ENCODE data around the gene PIK3R6. TPM values are rescaled to one million over a fixed set of nuclear protein-coding genes. Genes with fewer than 3 reads are reported as not detected.

PIK3R6 gene
- total RNA-seq, 3 donors from 2014 or later (not counting 1 experiment from before 2014, with no cell fraction given): 0.84 to 6.3 (median 1.4) TPM

GRCh38 chr17:8913879-8914278, 46.4 kb upstream of the PIK3R6 start:
- Histone ChIP-seq H3K27me3 (ENCODE audit: control insufficient read depth, insufficient read depth, low read length) (no peaks in the 10 kb centered on the region), H3K4me3 (ENCODE audit: low read length) (no peak overlapping the region), H3K36me3 (ENCODE audit: control insufficient read depth, insufficient read depth, low read length) (peaks cover 42% of the 10 kb centered on the region), H3K9me3 (ENCODE audit: control insufficient read depth, insufficient read depth, low read length) (no peaks in the 10 kb centered on the region), H3K27ac (ENCODE audit: low read length) (no peak overlapping the region), H3K4me1 (ENCODE audit: control insufficient read depth, insufficient read depth, low read length) (peaks cover 45% of the 10 kb centered on the region)
- DNase-seq (no peak), ATAC-seq (no peak)
- Mint-ChIP-seq H3K27ac (peak overlapping the region; percentile 62 to 81), H3K9me3 (no peaks in the 10 kb centered on the region), H3K4me1 (peaks cover 62 to 75% of the 10 kb centered on the region in 2 donors), H3K36me3 (peaks cover 8% of the 10 kb centered on the region), H3K4me3 (no peak overlapping the region), H3K27me3 (ENCODE audit: low read depth in 2 of 2) (no peaks in the 10 kb centered on the region)
- TF ChIP-seq, protein P1, sequence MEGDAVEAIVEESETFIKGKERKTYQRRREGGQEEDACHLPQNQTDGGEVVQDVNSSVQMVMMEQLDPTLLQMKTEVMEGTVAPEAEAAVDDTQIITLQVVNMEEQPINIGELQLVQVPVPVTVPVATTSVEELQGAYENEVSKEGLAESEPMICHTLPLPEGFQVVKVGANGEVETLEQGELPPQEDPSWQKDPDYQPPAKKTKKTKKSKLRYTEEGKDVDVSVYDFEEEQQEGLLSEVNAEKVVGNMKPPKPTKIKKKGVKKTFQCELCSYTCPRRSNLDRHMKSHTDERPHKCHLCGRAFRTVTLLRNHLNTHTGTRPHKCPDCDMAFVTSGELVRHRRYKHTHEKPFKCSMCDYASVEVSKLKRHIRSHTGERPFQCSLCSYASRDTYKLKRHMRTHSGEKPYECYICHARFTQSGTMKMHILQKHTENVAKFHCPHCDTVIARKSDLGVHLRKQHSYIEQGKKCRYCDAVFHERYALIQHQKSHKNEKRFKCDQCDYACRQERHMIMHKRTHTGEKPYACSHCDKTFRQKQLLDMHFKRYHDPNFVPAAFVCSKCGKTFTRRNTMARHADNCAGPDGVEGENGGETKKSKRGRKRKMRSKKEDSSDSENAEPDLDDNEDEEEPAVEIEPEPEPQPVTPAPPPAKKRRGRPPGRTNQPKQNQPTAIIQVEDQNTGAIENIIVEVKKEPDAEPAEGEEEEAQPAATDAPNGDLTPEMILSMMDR (IDR thresholded peaks at IDR 0.05): no peak
- intact Hi-C loops (cut with micrococcal nuclease): no loop called here
- WGBS (ENCODE audit: insufficient coverage): 97% methylated on average over 4 of the region's 4 CpGs

- H3K27me3 ChIP-seq (ENCODE audit: control insufficient read depth, insufficient read depth, low read length): no peaks in the 10 kb centered on the region
- no peak overlapping the region for H3K27ac ChIP-seq (ENCODE audit: low read length)
- WGBS (ENCODE audit: insufficient coverage): 96% methylated on average over 6 of the region's 6 CpGs
- ATAC-seq (no peak), DNase-seq (no peak)
- Mint-ChIP-seq H3K27ac (peak overlapping the region; percentile 62 to 86), H3K9me3 (no peaks in the 10 kb centered on the region), H3K4me1 (peaks cover 63 to 74% of the 10 kb centered on the region in 2 donors), H3K27me3 (ENCODE audit: low read depth in 2 of 2) (no peaks in the 10 kb centered on the region), H3K4me3 (no peak overlapping the region), H3K36me3 (peaks cover 16% of the 10 kb centered on the region)
- no peak overlapping the region for H3K4me3 ChIP-seq (ENCODE audit: low read length)
- H3K36me3 ChIP-seq (ENCODE audit: control insufficient read depth, insufficient read depth, low read length): peaks cover 49% of the 10 kb centered on the region
- no peaks in the 10 kb centered on the region for H3K9me3 ChIP-seq (ENCODE audit: control insufficient read depth, insufficient read depth, low read length)
- H3K4me1 ChIP-seq (ENCODE audit: control insufficient read depth, insufficient read depth, low read length): peaks cover 45% of the 10 kb centered on the region
- intact Hi-C loops (cut with micrococcal nuclease): no loop called here
- TF ChIP-seq, protein P1 (IDR thresholded peaks at IDR 0.05): no peak
Observed at GRCh38 chr17:8913091-8913490, 45.6 kb upstream of the PIK3R6 start.

- Histone ChIP-seq H3K27ac (ENCODE audit: low read length) (no peak overlapping the region), H3K4me1 (ENCODE audit: control insufficient read depth, insufficient read depth, low read length) (peaks cover 45% of the 10 kb centered on the region), H3K27me3 (ENCODE audit: control insufficient read depth, insufficient read depth, low read length) (no peaks in the 10 kb centered on the region), H3K36me3 (ENCODE audit: control insufficient read depth, insufficient read depth, low read length) (peaks cover 55% of the 10 kb centered on the region), H3K4me3 (ENCODE audit: low read length) (no peak overlapping the region), H3K9me3 (ENCODE audit: control insufficient read depth, insufficient read depth, low read length) (no peaks in the 10 kb centered on the region)
- peaks cover 21% of the 10 kb centered on the region for H3K36me3 Mint-ChIP-seq
- intact Hi-C loops (cut with micrococcal nuclease): no loop called here
- H3K9me3 Mint-ChIP-seq: no peaks in the 10 kb centered on the region
- no peak overlapping the region for H3K4me3 Mint-ChIP-seq
- TF ChIP-seq, protein P1 (IDR thresholded peaks at IDR 0.05): no peak
- H3K27ac Mint-ChIP-seq: peak overlapping the region; percentile 62 to 86
- ATAC-seq: no peak
- WGBS (ENCODE audit: insufficient coverage): 86% methylated on average over 18 of the region's 18 CpGs
- DNase-seq: no peak
- no peaks in the 10 kb centered on the region for H3K27me3 Mint-ChIP-seq (ENCODE audit: low read depth in 2 of 2)
- peaks cover 59 to 74% of the 10 kb centered on the region in 2 donors for H3K4me1 Mint-ChIP-seq
Observed at GRCh38 chr17:8912084-8912981, 44.9 kb upstream of the PIK3R6 start.

Data from natural killer cell (primary cell).